GM12874 (cell line): ENCODE results near the gene INPP4B.

ENCODE experiments used
- CTCF ChIP-seq: IDR thresholded peaks from 2 replicates; pipeline ENCODE4 v1.5.1; 2011; ENCODE audit warnings: low read depth, mild to moderate bottlenecking, control low read depth, low read length, moderate library complexity; ENCODE audit not compliant: insufficient read depth

INPP4B gene

GRCh38 chr4:142021761-142022160 lies 824.3 kb downstream of the INPP4B start:
- TF ChIP-seq CTCF: no peak

GRCh38 chr4:142021181-142021580 lies 824.9 kb downstream of the INPP4B start:
- TF ChIP-seq CTCF: no peak

- TF ChIP-seq CTCF: no peak
Observed at GRCh38 chr4:142016031-142016430, 830.1 kb downstream of the INPP4B start.

- no peak for TF ChIP-seq CTCF
Observed at GRCh38 chr4:142009751-142010150, 836.4 kb downstream of the INPP4B start.

GRCh38 chr4:142005519-142005918 lies 840.6 kb downstream of the INPP4B start:
- no peak for TF ChIP-seq CTCF

- no peak for TF ChIP-seq CTCF
Observed at GRCh38 chr4:141999446-142000143, 846.5 kb downstream of the INPP4B start.

GRCh38 chr4:141995056-141995455 lies 851.0 kb downstream of the INPP4B start:
- no peak for TF ChIP-seq CTCF

GRCh38 chr4:141977433-141977832 lies 868.7 kb downstream of the INPP4B start:
- no peak for TF ChIP-seq CTCF
